HepG2 (cell line): ENCODE results near the gene HMBS. TPM values are rescaled to one million over a fixed set of nuclear protein-coding genes. Genes with fewer than 3 reads are reported as not detected.
A peak's percentile ranks its signal among the peaks of the same experiment; 100 is the strongest.

Source experiments
- ATAD3A ChIP-seq: sonication (generic); formaldehyde crosslinking; IDR thresholded peaks from 2 replicates; pipeline ENCODE4 v1.4.0; 2020; ENCODE audit warnings: missing genetic modification reagents
- CEBPG ChIP-seq: IDR thresholded peaks from 2 replicates; pipeline ENCODE4 v1.6.1; 2016
- DMAP1 ChIP-seq: IDR thresholded peaks from 2 replicates; pipeline ENCODE4 v1.6.1; 2016
- EHMT2 ChIP-seq: fragments of 200-600 bp; sonication (generic); IDR thresholded peaks from 2 replicates; pipeline ENCODE4 v1.7.0; 2017; ENCODE audit warnings: antibody characterized with exemption, low read depth, low read length, borderline replicate concordance
- EP300 ChIP-seq, 3 experiments: sonication (generic) in 1 of 3; formaldehyde crosslinking in 1 of 3; IDR thresholded peaks; 2 replicates each; pipeline versions ENCODE4 v1.5.1 to v1.6.1; 2011 to 2020; ENCODE audit warnings: low read depth in 2 of 3, low read length in 2 of 3, borderline replicate concordance in 1 of 3, improper control_type of control experiment in 1 of 3, mild to moderate bottlenecking in 1 of 3, missing genetic modification reagents in 1 of 3, moderate library complexity in 1 of 3
- GZF1 ChIP-seq: sonication (generic); formaldehyde crosslinking; IDR thresholded peaks from 2 replicates; pipeline ENCODE4 v1.5.1; 2020; ENCODE audit warnings: mild to moderate bottlenecking, missing genetic modification reagents
- HOXA9 ChIP-seq: sonication (generic); formaldehyde crosslinking; IDR thresholded peaks from 2 replicates; pipeline ENCODE4 v1.8.1; 2022; ENCODE audit warnings: missing genetic modification reagents, mild to moderate bottlenecking, moderate library complexity, borderline replicate concordance
- IKZF4 ChIP-seq: sonication (generic); formaldehyde crosslinking; IDR thresholded peaks from 2 replicates; pipeline ENCODE4 v1.5.1; 2020; ENCODE audit warnings: borderline replicate concordance, mild to moderate bottlenecking, low read depth, missing genetic modification reagents; ENCODE audit errors: not compliant biosample characterization
- MXD4 ChIP-seq: IDR thresholded peaks from 2 replicates; pipeline ENCODE4 v1.6.1; 2016; ENCODE audit warnings: mild to moderate bottlenecking, missing biosample characterization, missing genetic modification reagents
- NFATC3 ChIP-seq: sonication (generic); formaldehyde crosslinking; IDR thresholded peaks from 2 replicates; pipeline ENCODE4 v1.5.1; 2020; ENCODE audit warnings: mild to moderate bottlenecking, missing genetic modification reagents
- POLR2G ChIP-seq: fragments of 200-400 bp; formaldehyde crosslinking; IDR thresholded peaks from 2 replicates; pipeline ENCODE4 v1.6.1; 2018; ENCODE audit warnings: mild to moderate bottlenecking, low read depth, low read length, moderate library complexity
- PPARG ChIP-seq: conservative IDR thresholded peaks from 2 replicates; pipeline ENCODE4 v1.6.1; 2016; ENCODE audit warnings: missing biosample characterization, missing genetic modification reagents
- RAD21 ChIP-seq: fragments of 450-650 bp; formaldehyde crosslinking; IDR thresholded peaks from 2 replicates; pipeline ENCODE4 v1.5.0; 2020; ENCODE audit warnings: mild to moderate bottlenecking
- RXRB ChIP-seq: IDR thresholded peaks from 2 replicates; pipeline ENCODE4 v1.6.1; 2016; ENCODE audit warnings: borderline replicate concordance, missing genetic modification reagents, missing compliant biosample characterization
- SNRNP70 ChIP-seq: fragments of 200-400 bp; formaldehyde crosslinking; IDR thresholded peaks from 2 replicates; pipeline ENCODE4 v1.6.1; 2017; ENCODE audit warnings: mild to moderate bottlenecking, low read depth, low read length, moderate library complexity
- SYNCRIP ChIP-seq: fragments of 200-400 bp; formaldehyde crosslinking; IDR thresholded peaks from 2 replicates; pipeline ENCODE4 v1.6.1; 2018; ENCODE audit warnings: mild to moderate bottlenecking, low read depth, low read length; ENCODE audit not compliant: insufficient read depth
- ZNF282 ChIP-seq: fragments of 450-650 bp; IDR thresholded peaks from 2 replicates; pipeline ENCODE4 v1.6.1; 2018; ENCODE audit not compliant: partially characterized antibody
- ZNF343 ChIP-seq: sonication (generic); formaldehyde crosslinking; IDR thresholded peaks from 2 replicates; pipeline ENCODE4 v1.4.0; 2020; ENCODE audit warnings: mild to moderate bottlenecking, missing genetic modification reagents
- ZNF766 ChIP-seq: sonication (generic); formaldehyde crosslinking; IDR thresholded peaks from 2 replicates; pipeline ENCODE4 v1.5.0; 2020; ENCODE audit warnings: missing genetic modification reagents, borderline replicate concordance
- ZNF781 ChIP-seq: sonication (generic); formaldehyde crosslinking; IDR thresholded peaks from 2 replicates; pipeline ENCODE4 v1.5.1; 2020; ENCODE audit warnings: borderline replicate concordance, mild to moderate bottlenecking, missing genetic modification reagents; ENCODE audit errors: not compliant biosample characterization
- ZNF792 ChIP-seq: IDR thresholded peaks from 2 replicates; pipeline ENCODE4 v1.6.1; 2016
- polyA plus RNA-seq, 8 experiments: library from polyadenylated mRNA; depleted of rRNA in 3 of 8; stranded (reverse) in 7 of 8; unstranded in 1 of 8; fragments of >200 nt; fragmentation: Illumina TruSeq in 4 of 8; extraction: Trizol in 4 of 8; gene quantifications; 2 replicates each; pipeline versions ENCODE4 v1.2.1 to v1.2.3, GENCODE V29; 2011 to 2016; ENCODE audit warnings: low read depth in 4 of 8, missing spikeins in 1 of 8, mixed read lengths in 1 of 8; ENCODE audit not compliant: insufficient read depth in 1 of 8
- total RNA-seq, 5 experiments: library from RNA; depleted of rRNA; stranded (reverse); fragments of >200 nt; fragmentation: Illumina TruSeq; extraction: Trizol; gene quantifications; 2 replicates each; pipeline ENCODE4 v1.2.3, GENCODE V29; 2016; ENCODE audit warnings: low read depth in 1 of 5
- TF ChIP-seq, protein P1 (sequence below): sonication (generic); formaldehyde crosslinking; IDR thresholded peaks from 2 replicates; pipeline ENCODE4 v1.4.0; 2020; ENCODE audit warnings: mild to moderate bottlenecking, low read depth, missing genetic modification reagents
- TF ChIP-seq, protein P2 (sequence below): sonication (generic); formaldehyde crosslinking; IDR thresholded peaks from 2 replicates; pipeline ENCODE4 v1.4.0; 2020; ENCODE audit warnings: missing genetic modification reagents
- TF ChIP-seq, protein P3 (sequence below): sonication (generic); formaldehyde crosslinking; IDR thresholded peaks from 2 replicates; pipeline ENCODE4 v1.5.0; 2020; ENCODE audit warnings: missing genetic modification reagents

HMBS gene
- total and polyA plus RNA-seq, 2 of the 13 experiments (the other 11 are each of a cell fraction or from before 2014, with no cell fraction given), result 9.4 to 46.9 TPM

DNA sequence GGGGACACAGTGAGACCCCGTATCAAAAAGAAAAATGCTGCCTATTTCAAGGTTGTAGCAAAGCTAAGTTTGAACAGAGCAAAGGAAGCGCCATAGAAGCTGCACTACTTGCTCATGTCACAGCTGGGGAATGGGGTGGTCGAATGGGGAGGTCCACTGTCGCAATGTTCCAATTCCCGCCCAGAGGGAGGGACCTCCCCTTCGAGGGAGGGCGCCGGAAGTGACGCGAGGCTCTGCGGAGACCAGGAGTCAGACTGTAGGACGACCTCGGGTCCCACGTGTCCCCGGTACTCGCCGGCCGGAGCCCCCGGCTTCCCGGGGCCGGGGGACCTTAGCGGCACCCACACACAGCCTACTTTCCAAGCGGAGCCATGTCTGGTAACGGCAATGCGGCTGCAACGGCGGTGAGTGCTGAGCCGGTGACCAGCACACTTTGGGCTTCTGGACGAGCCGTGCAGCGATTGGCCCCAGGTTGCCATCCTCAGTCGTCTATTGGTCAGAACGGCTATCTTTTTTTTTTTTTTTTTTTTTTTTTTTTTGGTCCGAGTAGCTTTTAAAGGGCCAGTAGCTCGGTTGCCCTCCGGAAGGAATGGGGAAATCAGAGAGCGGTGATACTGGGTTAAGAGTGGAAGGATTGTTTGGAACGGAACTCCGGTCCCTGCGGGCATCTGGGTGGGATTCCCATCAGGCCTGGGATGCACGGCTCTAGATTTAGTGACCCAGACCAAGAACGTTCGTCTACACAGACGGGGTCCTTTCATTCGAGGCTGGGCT, at the start of gene HMBS (continued):
- TF ChIP-seq, protein P1, sequence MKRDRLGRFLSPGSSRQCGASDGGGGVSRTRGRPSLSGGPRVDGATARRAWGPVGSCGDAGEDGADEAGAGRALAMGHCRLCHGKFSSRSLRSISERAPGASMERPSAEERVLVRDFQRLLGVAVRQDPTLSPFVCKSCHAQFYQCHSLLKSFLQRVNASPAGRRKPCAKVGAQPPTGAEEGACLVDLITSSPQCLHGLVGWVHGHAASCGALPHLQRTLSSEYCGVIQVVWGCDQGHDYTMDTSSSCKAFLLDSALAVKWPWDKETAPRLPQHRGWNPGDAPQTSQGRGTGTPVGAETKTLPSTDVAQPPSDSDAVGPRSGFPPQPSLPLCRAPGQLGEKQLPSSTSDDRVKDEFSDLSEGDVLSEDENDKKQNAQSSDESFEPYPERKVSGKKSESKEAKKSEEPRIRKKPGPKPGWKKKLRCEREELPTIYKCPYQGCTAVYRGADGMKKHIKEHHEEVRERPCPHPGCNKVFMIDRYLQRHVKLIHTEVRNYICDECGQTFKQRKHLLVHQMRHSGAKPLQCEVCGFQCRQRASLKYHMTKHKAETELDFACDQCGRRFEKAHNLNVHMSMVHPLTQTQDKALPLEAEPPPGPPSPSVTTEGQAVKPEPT (CRISPR knock-in tag), result peak; percentile 36; the same call in 1 of the 2 replicates
- TF ChIP-seq MXD4, result peak; percentile 80
- TF ChIP-seq IKZF4 (CRISPR knock-in tag), result peak; percentile 82
- TF ChIP-seq CEBPG, result peak; percentile 91
- TF ChIP-seq, protein P2, sequence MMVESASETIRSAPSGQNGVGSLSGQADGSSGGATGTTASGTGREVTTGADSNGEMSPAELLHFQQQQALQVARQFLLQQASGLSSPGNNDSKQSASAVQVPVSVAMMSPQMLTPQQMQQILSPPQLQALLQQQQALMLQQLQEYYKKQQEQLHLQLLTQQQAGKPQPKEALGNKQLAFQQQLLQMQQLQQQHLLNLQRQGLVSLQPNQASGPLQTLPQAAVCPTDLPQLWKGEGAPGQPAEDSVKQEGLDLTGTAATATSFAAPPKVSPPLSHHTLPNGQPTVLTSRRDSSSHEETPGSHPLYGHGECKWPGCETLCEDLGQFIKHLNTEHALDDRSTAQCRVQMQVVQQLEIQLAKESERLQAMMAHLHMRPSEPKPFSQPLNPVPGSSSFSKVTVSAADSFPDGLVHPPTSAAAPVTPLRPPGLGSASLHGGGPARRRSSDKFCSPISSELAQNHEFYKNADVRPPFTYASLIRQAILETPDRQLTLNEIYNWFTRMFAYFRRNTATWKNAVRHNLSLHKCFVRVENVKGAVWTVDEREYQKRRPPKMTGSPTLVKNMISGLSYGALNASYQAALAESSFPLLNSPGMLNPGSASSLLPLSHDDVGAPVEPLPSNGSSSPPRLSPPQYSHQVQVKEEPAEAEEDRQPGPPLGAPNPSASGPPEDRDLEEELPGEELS (CRISPR knock-in tag), result peak; percentile 25; the same call in 1 of the 2 replicates
- no peak for TF ChIP-seq SNRNP70
- TF ChIP-seq ZNF282, result no peak
- TF ChIP-seq NFATC3 (CRISPR knock-in tag), result peak; percentile 63; the same call in 1 of the 2 replicates
- no peak; the same call in 1 of the 2 replicates for TF ChIP-seq ZNF766
- TF ChIP-seq ZNF343 (CRISPR knock-in tag), result peak; percentile 90
- no peak for TF ChIP-seq EHMT2
- TF ChIP-seq HOXA9 (CRISPR knock-in tag), result no peak
- peak; percentile 92 for TF ChIP-seq POLR2G
- TF ChIP-seq, protein P3, sequence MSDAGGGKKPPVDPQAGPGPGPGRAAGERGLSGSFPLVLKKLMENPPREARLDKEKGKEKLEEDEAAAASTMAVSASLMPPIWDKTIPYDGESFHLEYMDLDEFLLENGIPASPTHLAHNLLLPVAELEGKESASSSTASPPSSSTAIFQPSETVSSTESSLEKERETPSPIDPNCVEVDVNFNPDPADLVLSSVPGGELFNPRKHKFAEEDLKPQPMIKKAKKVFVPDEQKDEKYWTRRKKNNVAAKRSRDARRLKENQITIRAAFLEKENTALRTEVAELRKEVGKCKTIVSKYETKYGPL (CRISPR knock-in tag), result no peak
- TF ChIP-seq ZNF781 (CRISPR knock-in tag), result peak; percentile 52
- peak; percentile 55 for TF ChIP-seq PPARG (CRISPR knock-in tag)
- peak; percentile 67; the same call in 1 of the 2 replicates for TF ChIP-seq RXRB (CRISPR knock-in tag)
- TF ChIP-seq DMAP1 (CRISPR knock-in tag), result peak; percentile 88
- TF ChIP-seq SYNCRIP, result no peak
- TF ChIP-seq ATAD3A, result no peak
- no peak for TF ChIP-seq GZF1 (CRISPR knock-in tag)
- TF ChIP-seq RAD21 (CRISPR knock-in tag), result peak; percentile 45; the same call in 1 of the 2 replicates
- no peak for TF ChIP-seq EP300 (IDR thresholded peaks at IDR 0.05; ENCODE audit: low read depth in 2 of 2, low read length in 2 of 2)
- no peak for TF ChIP-seq EP300 (CRISPR knock-in tag; IDR thresholded peaks at IDR 0.05; ENCODE audit: borderline replicate concordance)
- peak; percentile 16; the same call in 1 of the 2 replicates for TF ChIP-seq ZNF792 (CRISPR knock-in tag)
